H1 (cell line): Measurements from ENCODE around the gene ZNF568. TPM values are rescaled to one million over a fixed set of nuclear protein-coding genes. Genes with fewer than 3 reads are reported as not detected.

ENCODE experiments used
- CBX5 ChIP-seq: fragments of 300-800, 300-1000 bp; sonication (generic); IDR thresholded peaks from 2 replicates; pipeline ENCODE4 v1.7.1; 2016; ENCODE audit warnings: antibody characterized with exemption, low read length, low read depth
- CBX8 ChIP-seq: fragments of 300-800, 300-1000 bp; sonication (generic); IDR thresholded peaks from 2 replicates; pipeline ENCODE4 v1.7.1; 2016; ENCODE audit warnings: low read depth, low read length, borderline replicate concordance
- CREB1 ChIP-seq: IDR thresholded peaks from 2 replicates; pipeline ENCODE4 v1.6.1; 2012; ENCODE audit warnings: inconsistent platforms
- HDAC6 ChIP-seq: IDR thresholded peaks from one replicate; pipeline ENCODE4 v1.7.1; 2012; ENCODE audit warnings: low read depth, mild to moderate bottlenecking, inconsistent platforms, low read length, moderate library complexity
- KDM5A ChIP-seq: fragments of 200-600 bp; IDR thresholded peaks from 2 replicates; pipeline ENCODE4 v1.7.1; 2012; ENCODE audit warnings: mild to moderate bottlenecking, low read length, inconsistent platforms, mixed read lengths
- NANOG ChIP-seq: IDR thresholded peaks from 2 replicates; pipeline ENCODE4 v1.6.1; 2011; ENCODE audit warnings: low read length, low read depth, mild to moderate bottlenecking, inconsistent platforms; ENCODE audit not compliant: insufficient read depth, poor library complexity, severe bottlenecking
- POU5F1 ChIP-seq: IDR thresholded peaks from 2 replicates; pipeline ENCODE4 v1.6.1; 2011; ENCODE audit warnings: low read depth, mild to moderate bottlenecking, low read length, moderate library complexity
- RNF2 ChIP-seq: fragments of 200-900, 300-1000 bp; sonication (generic); IDR thresholded peaks from 2 replicates; pipeline ENCODE4 v1.7.1; 2016; ENCODE audit warnings: borderline replicate concordance, low read depth, mild to moderate bottlenecking, antibody characterized with exemption, low read length; ENCODE audit not compliant: poor library complexity, severe bottlenecking; ENCODE audit errors: missing control alignments
- SIN3A ChIP-seq, 2 experiments: IDR thresholded peaks in 1 of 2; conservative IDR thresholded peaks in 1 of 2; 2 replicates each; pipeline ENCODE4 v1.6.1; 2011 to 2012; ENCODE audit warnings: low read length in 2 of 2, improper control_type of control experiment in 1 of 2, low read depth in 1 of 2, mild to moderate bottlenecking in 1 of 2
- SIRT6 ChIP-seq: IDR thresholded peaks from one replicate; pipeline ENCODE4 v1.7.1; 2012; ENCODE audit warnings: low read length, inconsistent platforms
- SP4 ChIP-seq: IDR thresholded peaks from 2 replicates; pipeline ENCODE4 v1.6.1; 2012; ENCODE audit warnings: low read length, inconsistent platforms
- TAF1 ChIP-seq: IDR thresholded peaks from 2 replicates; pipeline ENCODE4 v1.6.1; 2011; ENCODE audit warnings: mild to moderate bottlenecking, low read depth, low read length
- TAF7 ChIP-seq: optimal IDR thresholded peaks from 2 replicates; pipeline ENCODE3; 2011; ENCODE audit warnings: low read depth, mild to moderate bottlenecking, inconsistent platforms, low read length, moderate library complexity, borderline replicate concordance
- TCF12 ChIP-seq: IDR thresholded peaks from 2 replicates; pipeline ENCODE4 v1.6.1; 2011; ENCODE audit warnings: low read depth, mild to moderate bottlenecking, low read length
- YY1 ChIP-seq: IDR thresholded peaks from 2 replicates; pipeline ENCODE4 v1.6.1; 2011; ENCODE audit warnings: low read depth, mild to moderate bottlenecking, low read length
- ZNF274 ChIP-seq: IDR thresholded peaks from 2 replicates; pipeline ENCODE4 v1.7.0; 2012; ENCODE audit warnings: low read length, borderline replicate concordance; ENCODE audit errors: extremely low read depth
- polyA plus RNA-seq, 7 experiments: library from polyadenylated mRNA; depleted of rRNA in 3 of 7; stranded (reverse) in 5 of 7; unstranded in 2 of 7; fragments of >200 nt in 5 of 7; fragments of 200-250 nt in 2 of 7; gene quantifications; 1 replicate in 5 of 7; 2 replicates in 1 of 7; 4 replicates in 1 of 7; pipeline versions ENCODE4 v1.2.1 to v1.2.3, GENCODE V29; 2011 to 2013; ENCODE audit warnings: missing spikeins in 2 of 7, mixed read lengths in 2 of 7
- total RNA-seq: library from RNA; stranded (reverse); fragmentation: NEBNext Ultra II Directional; extraction: Animal tissue kit (Norgen Biotek cat#: 25700); gene quantifications from 2 replicates; pipeline ENCODE4 v1.2.1, GENCODE V29; 2021
- TF ChIP-seq, protein P1 (sequence below): IDR thresholded peaks from 2 replicates; pipeline ENCODE4 v1.6.1; 2012; ENCODE audit warnings: inconsistent platforms
- TF ChIP-seq, protein P2 (sequence below), 3 experiments: IDR thresholded peaks; 1 replicate in 2 of 3; 2 replicates in 1 of 3; pipeline versions ENCODE4 v1.5.1 to v1.6.1; 2011; ENCODE audit warnings: low read length in 3 of 3, mild to moderate bottlenecking in 3 of 3, inconsistent platforms in 2 of 3, low read depth in 1 of 3, moderate library complexity in 1 of 3; ENCODE audit not compliant: insufficient read depth in 1 of 3; ENCODE audit errors: control extremely low read depth in 1 of 3
- TF ChIP-seq, protein P3 (sequence below): IDR thresholded peaks from 2 replicates; pipeline ENCODE4 v1.6.1; 2011; ENCODE audit warnings: low read length, improper control_type of control experiment

ZNF568 gene
- total and polyA plus RNA-seq, 2 of the 8 experiments (the other 6 are each of a cell fraction or from before 2014, with no cell fraction given) = 1.6 to 2.4 TPM

DNA sequence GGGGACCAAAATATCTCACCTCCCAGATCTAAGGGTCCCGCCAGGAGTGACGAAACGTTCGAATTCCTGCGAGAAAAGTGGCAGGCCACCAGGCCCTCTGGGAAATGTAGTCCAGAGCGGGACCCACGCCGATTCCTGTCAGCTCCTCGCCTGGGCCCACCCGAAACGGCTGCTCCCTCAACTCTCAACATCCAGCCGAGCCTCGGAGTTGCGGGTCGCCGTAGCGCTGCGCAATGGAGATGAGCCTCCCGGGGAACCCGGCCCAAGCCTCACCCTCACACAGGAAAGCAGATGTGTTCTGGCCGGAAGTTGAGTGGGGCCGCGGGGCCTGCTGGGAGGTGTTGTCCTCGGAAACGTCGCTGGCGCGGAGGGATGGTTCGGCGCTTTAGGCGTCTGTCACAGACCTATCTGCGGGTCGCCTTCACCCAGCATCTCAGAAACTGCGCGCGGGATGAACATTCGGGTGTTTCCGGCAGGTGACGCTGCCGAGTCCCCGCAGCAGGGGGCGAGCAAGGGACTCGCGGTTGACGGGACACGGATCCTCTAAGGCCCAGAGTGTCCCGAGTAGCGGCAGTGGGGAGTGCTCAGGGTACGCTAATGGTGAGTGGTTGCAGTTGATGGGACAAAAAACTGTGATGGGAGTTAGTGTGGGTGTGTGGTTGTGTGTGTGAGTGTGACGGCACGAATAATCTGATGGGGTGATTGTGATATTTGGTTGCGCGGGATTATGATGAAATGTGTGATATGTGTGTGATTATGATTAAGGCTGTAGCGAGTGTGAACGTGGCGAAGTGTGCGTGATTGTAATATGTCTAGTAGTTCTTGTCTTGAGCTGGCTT lies at the start of gene ZNF568, which contains the start of gene ZNF829 (continued):
- no peak for TF ChIP-seq POU5F1
- TF ChIP-seq, protein P1, sequence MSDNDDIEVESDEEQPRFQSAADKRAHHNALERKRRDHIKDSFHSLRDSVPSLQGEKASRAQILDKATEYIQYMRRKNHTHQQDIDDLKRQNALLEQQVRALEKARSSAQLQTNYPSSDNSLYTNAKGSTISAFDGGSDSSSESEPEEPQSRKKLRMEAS = no peak
- no peak for TF ChIP-seq TCF12
- TF ChIP-seq CBX5 = no peak
- no peak for TF ChIP-seq HDAC6
- TF ChIP-seq, protein P2, sequence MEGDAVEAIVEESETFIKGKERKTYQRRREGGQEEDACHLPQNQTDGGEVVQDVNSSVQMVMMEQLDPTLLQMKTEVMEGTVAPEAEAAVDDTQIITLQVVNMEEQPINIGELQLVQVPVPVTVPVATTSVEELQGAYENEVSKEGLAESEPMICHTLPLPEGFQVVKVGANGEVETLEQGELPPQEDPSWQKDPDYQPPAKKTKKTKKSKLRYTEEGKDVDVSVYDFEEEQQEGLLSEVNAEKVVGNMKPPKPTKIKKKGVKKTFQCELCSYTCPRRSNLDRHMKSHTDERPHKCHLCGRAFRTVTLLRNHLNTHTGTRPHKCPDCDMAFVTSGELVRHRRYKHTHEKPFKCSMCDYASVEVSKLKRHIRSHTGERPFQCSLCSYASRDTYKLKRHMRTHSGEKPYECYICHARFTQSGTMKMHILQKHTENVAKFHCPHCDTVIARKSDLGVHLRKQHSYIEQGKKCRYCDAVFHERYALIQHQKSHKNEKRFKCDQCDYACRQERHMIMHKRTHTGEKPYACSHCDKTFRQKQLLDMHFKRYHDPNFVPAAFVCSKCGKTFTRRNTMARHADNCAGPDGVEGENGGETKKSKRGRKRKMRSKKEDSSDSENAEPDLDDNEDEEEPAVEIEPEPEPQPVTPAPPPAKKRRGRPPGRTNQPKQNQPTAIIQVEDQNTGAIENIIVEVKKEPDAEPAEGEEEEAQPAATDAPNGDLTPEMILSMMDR (IDR thresholded peaks at IDR 0.05; ENCODE audit: control extremely low read depth in 1 of 3, insufficient read depth in 1 of 3, low read depth in 1 of 3, low read length in 3 of 3) = peak; percentile 45 to 72 (median 69); a peak in 3 of 4 replicates
- TF ChIP-seq NANOG = no peak
- peak; percentile 27 for TF ChIP-seq TAF7
- TF ChIP-seq KDM5A = no peak
- TF ChIP-seq SIRT6 = no peak
- TF ChIP-seq CBX8 = no peak
- peak; percentile 85 for TF ChIP-seq CREB1
- no peak for TF ChIP-seq SP4
- no peak for TF ChIP-seq ZNF274
- TF ChIP-seq SIN3A (conservative IDR thresholded peaks at IDR 0.05 in 1 of 2, IDR thresholded peaks at IDR 0.05 in 1 of 2; ENCODE audit: low read depth in 1 of 2, low read length in 2 of 2) = peak in 1 of 2 experiments; percentile 83; a peak in 1 of 4 replicates
- TF ChIP-seq TAF1 = peak; percentile 59; the same call in 1 of the 2 replicates
- TF ChIP-seq, protein P3, sequence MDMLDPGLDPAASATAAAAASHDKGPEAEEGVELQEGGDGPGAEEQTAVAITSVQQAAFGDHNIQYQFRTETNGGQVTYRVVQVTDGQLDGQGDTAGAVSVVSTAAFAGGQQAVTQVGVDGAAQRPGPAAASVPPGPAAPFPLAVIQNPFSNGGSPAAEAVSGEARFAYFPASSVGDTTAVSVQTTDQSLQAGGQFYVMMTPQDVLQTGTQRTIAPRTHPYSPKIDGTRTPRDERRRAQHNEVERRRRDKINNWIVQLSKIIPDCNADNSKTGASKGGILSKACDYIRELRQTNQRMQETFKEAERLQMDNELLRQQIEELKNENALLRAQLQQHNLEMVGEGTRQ = no peak
- TF ChIP-seq RNF2 = no peak
- TF ChIP-seq YY1 = no peak
